Breast epithelium (tissue), 4 donors: Measurements from ENCODE around the gene RGP1. TPM values are rescaled to one million over a fixed set of nuclear protein-coding genes. Genes with fewer than 3 reads are reported as not detected.

Experiments
- DNase-seq, 2 donors: peaks; one replicate each; pipeline ENCODE4 v3.0.0-alpha.2; 2019; ENCODE audit warnings: low spot score in 2 of 2
- H3K27ac ChIP-seq, 2 donors: fragments of 200-600 bp; sonication (generic) in 1 of 2; one replicate each; pipeline ENCODE4 v1.5.1; 2016 to 2019; ENCODE audit warnings: mild to moderate bottlenecking in 1 of 2
- H3K27me3 ChIP-seq, 2 donors: fragments of 200-600 bp; sonication (generic) in 1 of 2; one replicate each; pipeline versions ENCODE4 v1.5.1 to v1.6.0; 2017 to 2019; ENCODE audit warnings: control low read depth in 1 of 2, mild to moderate bottlenecking in 1 of 2
- H3K36me3 ChIP-seq: fragments of 200-600 bp; one replicate; pipeline ENCODE4 v1.5.1; 2019
- H3K4me1 ChIP-seq, 2 donors: fragments of 200-600 bp; sonication (generic); one replicate each; pipeline ENCODE4 v1.5.1; 2016 to 2019; ENCODE audit warnings: control low read depth in 1 of 2
- H3K4me3 ChIP-seq, 3 donors: fragments of 200-600 bp; sonication (generic); 1 replicate in 2 of 3; 2 replicates in 1 of 3; pipeline ENCODE4 v1.5.1; 2016 to 2019; ENCODE audit warnings: mild to moderate bottlenecking in 3 of 3, moderate library complexity in 2 of 3
- H3K9me3 ChIP-seq, 2 donors: fragments of 200-600 bp; sonication (generic) in 1 of 2; one replicate each; pipeline ENCODE4 v1.5.1; 2016 to 2019; ENCODE audit warnings: control low read depth in 1 of 2
- CTCF ChIP-seq, 3 donors: fragments of 450-650 bp; IDR thresholded peaks; one replicate each; pipeline ENCODE4 v1.5.1; 2016 to 2017; ENCODE audit warnings: antibody characterized with exemption in 3 of 3, mild to moderate bottlenecking in 3 of 3, moderate library complexity in 3 of 3
- POLR2A ChIP-seq: fragments of 450-650 bp; IDR thresholded peaks from one replicate; pipeline ENCODE4 v1.6.1; 2016; ENCODE audit warnings: antibody characterized with exemption, mild to moderate bottlenecking, moderate library complexity
- POLR2AphosphoS5 ChIP-seq, 3 donors: sonication (generic); formaldehyde crosslinking; IDR thresholded peaks; one replicate each; pipeline ENCODE4 v1.6.1; 2017; ENCODE audit warnings: antibody characterized with exemption in 3 of 3
- intact Hi-C: fragments of 100-400 bp; cut with DNase I; formaldehyde crosslinking; loops from one replicate; pipeline ENCODE4 v1.15.1; 2023; ENCODE audit warnings: low total_unique reads
- total RNA-seq, 3 donors: library from RNA; depleted of rRNA; stranded (reverse); fragments of >200 nt; gene quantifications; one replicate each; pipeline ENCODE4 v1.1.0, GENCODE V29; 2016

RGP1 gene
- total RNA-seq, 3 donors from 2014 or later = 16.7 to 20.1 (median 17.4) TPM

GRCh38 chr9:35797311-35798109 lies 48.4 kb downstream of the RGP1 start:
- no peaks in the 10 kb centered on the region for H3K36me3 ChIP-seq
- H3K4me1 ChIP-seq = no peaks in the 10 kb centered on the region
- intact Hi-C loops = no loop called here
- no peak for DNase-seq
- H3K27ac ChIP-seq = no peak overlapping the region
- no peaks in the 10 kb centered on the region for H3K9me3 ChIP-seq
- H3K4me3 ChIP-seq = no peak overlapping the region
- TF ChIP-seq POLR2AphosphoS5 (IDR thresholded peaks at IDR 0.05) = no peak
- no peak for TF ChIP-seq POLR2A
- no peak for TF ChIP-seq CTCF (IDR thresholded peaks at IDR 0.05)
- H3K27me3 ChIP-seq = no peaks in the 10 kb centered on the region

GRCh38 chr9:35798658-35799374 lies 49.7 kb downstream of the RGP1 start:
- H3K27me3 ChIP-seq = no peaks in the 10 kb centered on the region
- no peaks in the 10 kb centered on the region for H3K36me3 ChIP-seq
- H3K4me1 ChIP-seq = no peaks in the 10 kb centered on the region
- H3K4me3 ChIP-seq = no peak overlapping the region
- intact Hi-C loops = no loop called here
- no peaks in the 10 kb centered on the region for H3K9me3 ChIP-seq
- H3K27ac ChIP-seq = peak overlapping the region; percentile 21 to 48
- peak in 1 of 2 donors; percentile 40 for DNase-seq
- TF ChIP-seq POLR2AphosphoS5 (IDR thresholded peaks at IDR 0.05) (no peak), CTCF (IDR thresholded peaks at IDR 0.05) (no peak), POLR2A (no peak)

GRCh38 chr9:35800530-35800929 lies 51.4 kb downstream of the RGP1 start:
- TF ChIP-seq POLR2AphosphoS5 (IDR thresholded peaks at IDR 0.05) (no peak), POLR2A (no peak), CTCF (IDR thresholded peaks at IDR 0.05) (no peak)
- DNase-seq = no peak
- Histone ChIP-seq H3K4me3 (no peak overlapping the region), H3K9me3 (no peaks in the 10 kb centered on the region), H3K36me3 (no peaks in the 10 kb centered on the region), H3K4me1 (no peaks in the 10 kb centered on the region), H3K27ac (no peak overlapping the region), H3K27me3 (no peaks in the 10 kb centered on the region)
- intact Hi-C loops = no loop called here

GRCh38 chr9:35801328-35802128 lies 52.4 kb downstream of the RGP1 start:
- intact Hi-C loops = no loop called here
- no peak overlapping the region for H3K4me3 ChIP-seq
- no peaks in the 10 kb centered on the region for H3K27me3 ChIP-seq
- H3K9me3 ChIP-seq = no peaks in the 10 kb centered on the region
- no peak overlapping the region for H3K27ac ChIP-seq
- H3K4me1 ChIP-seq = no peaks in the 10 kb centered on the region
- no peaks in the 10 kb centered on the region for H3K36me3 ChIP-seq
- TF ChIP-seq POLR2AphosphoS5 (IDR thresholded peaks at IDR 0.05) (no peak), CTCF (IDR thresholded peaks at IDR 0.05) (no peak), POLR2A (no peak)
- no peak for DNase-seq
